Activated CD8-positive, alpha-beta memory T cell treated with anti-CD3 and anti-CD28 coated beads, Interleukin-2, amount 50 U/mL, for 24 hours (primary cell): ENCODE measurements around the gene RNF223.
A peak's percentile ranks its signal among the peaks of the same experiment; 100 is the strongest.
"Not testable (repeated sequence)": the region's sequence is repeated elsewhere in the genome, so short reads cannot be mapped to it uniquely, and the experiment has no call there.

Experiments
- DNase-seq: peaks from one replicate; pipeline ENCODE4 v3.0.0-alpha.2; 2020; ENCODE audit errors: extremely low read depth

RNF223 gene

DNA sequence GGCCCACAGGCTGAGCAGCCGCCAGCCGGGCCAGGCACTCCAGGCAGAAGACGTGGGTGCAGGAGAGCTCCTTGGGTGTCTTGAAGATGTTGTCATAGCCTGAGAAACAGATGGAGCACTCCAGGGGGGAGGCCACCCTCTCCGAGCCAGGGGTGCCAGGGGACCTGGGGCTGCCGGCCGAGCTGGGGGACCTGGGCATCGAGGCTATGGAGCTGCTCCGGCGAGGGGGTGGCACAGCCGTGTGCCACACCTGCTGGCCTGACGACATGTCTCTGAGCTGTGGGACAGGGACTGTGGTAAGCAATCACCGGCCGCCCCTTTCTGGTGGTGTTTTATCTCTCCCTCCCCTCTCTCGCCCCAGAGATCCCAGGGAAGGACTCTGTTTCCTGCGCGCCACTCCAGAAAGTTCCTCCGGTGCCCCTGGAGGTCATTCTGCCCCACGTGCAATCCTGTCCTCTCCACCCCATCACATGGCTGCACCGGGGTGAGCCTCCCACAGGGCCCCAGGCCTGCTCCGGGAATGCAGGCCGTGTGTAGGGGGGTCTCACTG, 1.7 kb downstream of the RNF223 start:
- no peak for DNase-seq

- DNase-seq, result no peak
Observed at GRCh38 chr1:1071486-1072298, 2.4 kb downstream of the RNF223 start.

GRCh38 chr1:1069711-1070676, 4.1 kb downstream of the RNF223 start:
- DNase-seq, result no peak

DNA sequence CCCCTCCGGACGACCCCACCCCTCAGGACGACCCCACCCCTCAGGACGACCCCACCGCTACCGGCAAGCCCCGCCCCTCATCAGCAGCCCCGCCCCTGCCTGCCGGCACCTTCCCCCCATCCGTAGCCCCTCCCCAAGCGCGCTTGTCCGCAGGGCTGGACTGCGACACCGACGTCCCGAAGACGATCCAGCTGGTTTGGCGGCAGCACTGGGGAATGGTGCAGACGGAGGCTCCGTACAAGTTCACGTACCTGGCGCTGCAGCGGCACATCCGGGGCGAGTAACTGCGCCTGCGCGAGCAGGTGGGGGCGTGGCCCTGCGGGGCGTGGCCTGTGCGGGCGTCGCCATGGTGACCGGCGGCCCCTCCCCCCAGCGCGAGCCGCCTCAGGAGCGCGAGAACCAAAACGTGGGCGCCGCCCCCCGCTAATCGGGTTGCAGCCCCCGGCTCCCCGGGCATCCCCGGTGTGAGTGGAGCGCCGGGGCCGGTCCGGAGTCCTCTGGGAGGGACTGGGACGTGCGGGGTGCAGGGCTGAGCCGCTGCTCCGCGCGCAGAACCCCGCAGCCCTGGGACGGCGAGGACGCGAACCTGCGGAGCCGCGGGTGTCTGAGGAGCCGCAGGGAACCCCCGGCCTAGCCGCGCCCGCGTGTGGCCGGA, 4.9 kb downstream of the RNF223 start:
- DNase-seq, result peak; percentile 52

- DNase-seq, result no peak
Observed at GRCh38 chr1:1068517-1069055, 5.5 kb downstream of the RNF223 start.

GRCh38 chr1:1067860-1068516, 6.1 kb downstream of the RNF223 start:
- no peak for DNase-seq

- DNase-seq, result no peak
Observed at GRCh38 chr1:1067284-1067859, 6.7 kb downstream of the RNF223 start.

GRCh38 chr1:1066403-1067283, 7.5 kb downstream of the RNF223 start:
- no peak for DNase-seq

DNA sequence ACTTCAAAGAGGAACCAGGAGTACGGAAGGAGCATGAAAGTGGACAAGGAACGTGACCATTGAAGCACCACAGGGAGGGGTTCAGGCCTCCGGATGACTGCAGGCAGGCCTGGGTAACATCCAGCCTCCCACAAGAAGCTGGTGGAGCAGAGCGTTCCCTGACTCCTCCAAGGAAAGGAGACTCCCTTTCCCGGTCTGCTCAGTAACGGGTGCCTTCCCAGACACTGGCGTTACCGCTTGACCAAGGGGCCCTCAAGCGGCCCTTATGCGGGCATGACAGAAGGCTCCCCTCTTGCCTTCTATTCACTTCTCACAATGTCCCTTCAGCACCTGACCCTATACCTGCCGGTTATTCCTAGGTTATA, 8.2 kb downstream of the RNF223 start:
- not testable (repeated sequence) for DNase-seq

DNA sequence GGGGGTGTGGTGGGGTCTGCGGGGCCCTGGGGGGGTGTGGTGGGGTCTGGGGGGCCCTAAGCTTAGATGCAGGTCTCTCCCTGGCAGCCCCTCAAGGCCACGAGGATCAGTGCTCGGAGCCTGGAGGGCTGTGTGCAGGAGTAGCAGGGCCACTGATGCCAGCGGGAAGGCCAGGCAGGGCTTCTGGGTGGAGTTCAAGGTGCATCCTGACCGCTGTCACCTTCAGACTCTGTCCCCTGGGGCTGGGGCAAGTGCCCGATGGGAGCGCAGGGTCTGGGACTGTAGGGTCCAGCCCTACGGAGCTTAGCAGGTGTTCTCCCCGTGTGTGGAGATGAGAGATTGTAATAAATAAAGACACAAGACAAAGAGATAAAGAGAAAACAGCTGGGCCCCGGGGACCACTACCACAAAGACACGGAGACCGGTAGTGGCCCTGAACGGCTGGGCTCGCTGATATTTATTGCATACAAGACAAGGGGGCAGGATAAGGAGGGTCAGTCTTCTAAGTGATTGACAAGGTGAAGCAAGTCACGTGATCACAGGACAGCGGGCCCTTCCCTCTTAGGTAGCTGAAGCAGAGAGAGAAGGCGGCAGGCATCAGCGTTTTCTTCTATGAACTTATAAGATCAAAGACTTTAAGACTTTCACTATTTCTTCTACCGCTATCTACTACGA, 8.7 kb downstream of the RNF223 start:
- DNase-seq, result no peak

DNA sequence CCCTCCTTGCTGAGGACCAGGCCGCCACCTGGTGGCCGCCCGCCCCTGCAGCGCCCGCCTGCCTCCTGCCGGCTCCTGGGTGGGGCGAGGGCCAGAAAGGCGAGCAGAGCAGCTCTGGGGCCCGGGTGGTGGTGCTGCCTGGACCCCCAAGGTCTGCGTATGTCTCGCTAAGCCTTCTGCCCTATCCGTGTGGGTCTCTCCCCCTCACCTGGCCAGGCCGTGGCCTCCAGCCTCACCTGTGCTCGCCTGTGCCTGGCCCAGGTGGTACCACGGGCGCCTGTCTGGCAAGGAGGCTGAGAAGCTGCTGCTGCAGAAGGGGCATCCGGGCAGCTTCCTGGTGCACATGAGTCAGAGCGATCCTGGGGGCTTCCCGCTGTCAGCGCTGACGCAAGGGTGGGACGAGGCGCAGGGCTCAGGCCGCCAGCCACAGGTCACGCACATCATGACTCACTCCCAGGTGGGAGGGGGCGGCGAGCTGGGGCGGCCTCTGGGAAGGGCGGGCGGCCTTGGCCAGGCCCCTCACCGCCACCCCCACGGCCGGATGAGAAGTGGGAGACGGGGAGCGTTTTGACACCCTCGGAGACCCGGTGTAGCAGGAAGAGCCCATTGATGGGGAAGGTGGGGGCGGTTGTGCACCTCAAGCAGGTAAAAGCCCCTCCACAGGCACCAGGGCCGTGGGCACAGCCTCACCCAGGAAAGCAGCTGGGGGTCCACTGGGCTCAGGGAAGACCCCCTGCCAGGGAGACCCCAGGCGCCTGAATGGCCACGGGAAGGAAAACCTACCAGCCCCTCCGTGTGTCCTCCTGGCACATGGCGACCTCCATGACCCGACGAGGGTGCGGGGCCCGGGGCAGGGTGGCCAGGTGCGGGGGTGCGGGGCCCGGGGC, 9.9 kb downstream of the RNF223 start:
- peak; percentile 71 for DNase-seq

DNA sequence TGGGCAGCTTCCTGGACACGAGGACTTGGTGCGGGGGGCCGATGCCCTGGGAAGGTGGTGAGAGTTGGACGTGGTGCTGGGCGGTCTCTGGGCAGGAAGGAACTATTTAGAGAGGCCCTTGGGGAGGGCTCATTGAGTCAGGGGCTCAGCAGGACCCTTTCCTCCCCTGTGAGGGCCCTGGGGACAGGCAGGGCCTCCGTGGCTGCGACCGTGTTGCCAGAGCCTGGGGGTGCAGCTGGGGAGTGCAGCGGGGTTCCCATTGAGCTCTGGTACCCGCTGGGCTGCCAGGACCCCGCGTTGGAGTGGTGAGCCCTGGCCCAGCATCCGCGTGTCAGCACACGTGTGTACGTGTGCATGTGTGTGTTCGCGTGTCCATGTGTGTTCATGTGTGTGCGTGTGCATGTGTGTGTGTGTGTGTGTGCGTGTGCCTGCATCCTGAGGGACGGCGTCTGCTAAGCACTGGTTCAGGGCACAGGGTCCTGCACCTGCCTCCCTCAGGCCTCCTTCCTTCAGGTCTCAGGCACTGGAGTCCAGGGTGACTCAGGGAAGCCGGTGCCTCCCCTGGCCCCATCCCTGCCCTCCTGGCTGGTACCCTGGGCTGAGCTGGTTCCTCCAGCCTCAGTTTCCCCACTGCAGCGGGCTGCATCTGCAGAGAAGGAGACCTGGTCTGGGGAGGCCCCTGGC, 10.7 kb downstream of the RNF223 start:
- DNase-seq, result no peak

DNA sequence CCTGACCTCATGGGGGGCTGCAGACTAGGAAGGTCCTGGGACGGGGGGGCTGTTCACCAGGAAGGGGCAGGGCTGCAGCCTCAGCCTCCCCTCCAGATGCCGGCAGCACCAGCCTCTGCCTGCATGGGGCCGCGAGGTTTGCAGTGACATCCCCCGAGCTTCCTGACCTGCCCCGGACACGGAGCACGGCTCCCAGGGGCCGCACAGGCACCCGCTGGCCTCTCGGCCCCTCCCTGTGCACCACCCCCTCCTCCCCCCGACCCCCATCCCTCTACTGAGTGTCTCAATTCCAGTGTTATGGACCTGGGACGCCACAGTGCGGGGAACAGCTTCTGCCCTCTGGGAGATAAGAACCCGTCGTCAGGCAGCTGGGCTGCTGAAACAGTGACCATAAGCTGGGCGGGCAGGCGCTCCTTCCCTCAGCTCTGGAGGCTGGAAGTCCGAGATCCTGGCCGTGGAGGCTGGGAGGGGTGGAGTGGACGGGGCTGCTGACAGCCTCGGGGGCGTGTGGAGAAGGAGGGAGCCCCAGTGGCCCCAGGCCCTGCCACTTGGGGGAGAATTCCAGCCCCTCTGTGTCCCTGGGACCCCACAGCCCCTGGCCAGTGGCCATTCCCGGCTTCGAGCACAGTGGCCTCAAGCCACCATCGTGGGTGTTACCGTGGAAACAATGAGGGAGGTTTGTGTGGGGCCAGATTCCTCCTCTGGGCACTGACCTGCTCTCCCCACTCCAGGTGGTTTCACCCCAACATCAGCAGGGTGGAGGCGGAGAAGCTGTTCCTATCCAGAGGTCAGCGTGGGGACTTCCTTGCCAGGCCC, 11.6 kb downstream of the RNF223 start:
- DNase-seq, result no peak

DNA sequence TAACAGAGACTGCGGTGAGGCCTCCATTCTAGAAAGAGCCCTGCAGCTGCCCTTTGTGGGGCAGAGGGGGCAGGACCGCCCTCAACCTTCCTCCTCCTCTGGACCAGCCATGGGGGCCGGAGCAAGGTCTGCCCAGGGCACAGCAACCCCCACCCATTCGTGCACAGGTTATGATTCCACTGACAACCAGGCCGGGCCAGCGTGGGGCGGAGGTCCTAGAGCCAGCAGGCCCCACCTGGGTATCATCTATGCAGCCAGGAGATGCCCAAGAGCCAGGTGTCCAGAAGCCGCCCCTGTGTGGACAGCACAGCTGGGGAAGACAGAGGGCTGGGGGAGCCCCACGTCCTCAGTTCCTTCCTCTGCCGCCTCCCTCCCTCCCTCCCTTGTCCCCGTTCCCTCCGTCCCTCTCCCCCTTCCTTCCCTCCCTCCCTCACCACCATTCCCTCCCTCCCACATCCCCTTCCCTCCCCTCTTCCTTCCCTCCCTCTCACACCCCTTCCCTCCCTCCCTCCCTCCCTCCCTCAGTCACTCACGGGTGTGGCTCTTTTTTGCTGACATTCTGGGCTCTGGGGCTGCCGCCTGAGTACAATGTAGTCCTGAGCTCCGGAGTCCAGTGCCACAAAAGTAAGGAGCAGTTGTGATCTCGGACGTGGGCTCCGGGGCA, 12.3 kb downstream of the RNF223 start:
- no peak for DNase-seq

GRCh38 chr1:1060281-1061000, 13.7 kb downstream of the RNF223 start:
- no peak for DNase-seq
